Liver (tissue), 9 donors: Measurements from ENCODE around the gene C2CD5. TPM values are rescaled to one million over a fixed set of nuclear protein-coding genes. Genes with fewer than 3 reads are reported as not detected.

Experiments
- DNase-seq: peaks from one replicate; pipeline ENCODE4 v3.0.0-alpha.2; 2017; ENCODE audit warnings: low spot score
- H3K27ac ChIP-seq, 2 donors: one replicate each; pipeline ENCODE4 v1.7.0; 2013; ENCODE audit warnings: inconsistent platforms in 2 of 2, low read length in 2 of 2, control low read depth in 1 of 2, low read depth in 1 of 2, mild to moderate bottlenecking in 1 of 2
- H3K27me3 ChIP-seq, 4 donors: one replicate each; pipeline versions ENCODE4 v1.6.1 to v1.7.0; 2013; ENCODE audit warnings: low read length in 3 of 4, inconsistent platforms in 1 of 4, mild to moderate bottlenecking in 1 of 4, moderate library complexity in 1 of 4; ENCODE audit not compliant: control insufficient read depth in 4 of 4, insufficient read depth in 4 of 4
- H3K36me3 ChIP-seq, 4 donors: one replicate each; pipeline versions ENCODE4 v1.6.1 to v1.7.0; 2013; ENCODE audit warnings: low read length in 3 of 4, mild to moderate bottlenecking in 3 of 4, low read depth in 1 of 4, moderate library complexity in 1 of 4; ENCODE audit not compliant: control insufficient read depth in 4 of 4, insufficient read depth in 3 of 4
- H3K4me1 ChIP-seq, 4 donors: one replicate each; pipeline versions ENCODE4 v1.6.1 to v1.7.0; 2013; ENCODE audit warnings: low read length in 3 of 4, mild to moderate bottlenecking in 3 of 4, moderate library complexity in 1 of 4; ENCODE audit not compliant: control insufficient read depth in 4 of 4, insufficient read depth in 4 of 4
- H3K4me3 ChIP-seq, 3 donors: one replicate each; pipeline versions ENCODE4 v1.6.1 to v1.7.0; 2013; ENCODE audit warnings: low read length in 3 of 3, control low read depth in 1 of 3, low read depth in 1 of 3, mild to moderate bottlenecking in 1 of 3
- H3K9ac ChIP-seq, 2 donors: one replicate each; pipeline ENCODE4 v1.7.0; 2013; ENCODE audit warnings: low read length in 2 of 2, mild to moderate bottlenecking in 2 of 2, moderate library complexity in 2 of 2, control low read depth in 1 of 2, low read depth in 1 of 2
- H3K9me3 ChIP-seq, 4 donors: one replicate each; pipeline versions ENCODE4 v1.6.1 to v1.7.0; 2013; ENCODE audit warnings: low read length in 3 of 4; ENCODE audit not compliant: control insufficient read depth in 4 of 4
- EGR1 ChIP-seq, 2 donors: IDR thresholded peaks; 2 replicates each; pipeline ENCODE4 v1.6.1; 2016 to 2018; ENCODE audit warnings: antibody characterized with exemption in 2 of 2, low read depth in 2 of 2
- FOXA1 ChIP-seq: IDR thresholded peaks from 2 replicates; pipeline ENCODE4 v1.6.1; 2016; ENCODE audit warnings: antibody characterized with exemption
- FOXA2 ChIP-seq: IDR thresholded peaks from 2 replicates; pipeline ENCODE4 v1.6.1; 2016; ENCODE audit warnings: antibody characterized with exemption
- GABPA ChIP-seq, 2 donors: IDR thresholded peaks in 1 of 2; conservative IDR thresholded peaks in 1 of 2; 2 replicates each; pipeline ENCODE4 v1.6.1; 2016; ENCODE audit warnings: antibody characterized with exemption in 2 of 2, mild to moderate bottlenecking in 1 of 2, moderate library complexity in 1 of 2
- HNF4A ChIP-seq, 2 donors: conservative IDR thresholded peaks; 2 replicates each; pipeline ENCODE4 v1.6.1; 2016; ENCODE audit warnings: antibody characterized with exemption in 2 of 2, mild to moderate bottlenecking in 2 of 2
- HNF4G ChIP-seq: IDR thresholded peaks from 2 replicates; pipeline ENCODE4 v1.6.1; 2016; ENCODE audit warnings: antibody characterized with exemption
- JUND ChIP-seq, 2 donors: IDR thresholded peaks; 2 replicates each; pipeline ENCODE4 v1.6.1; 2016; ENCODE audit warnings: antibody characterized with exemption in 2 of 2
- NR2F2 ChIP-seq: IDR thresholded peaks from 2 replicates; pipeline ENCODE4 v1.6.1; 2016; ENCODE audit warnings: antibody characterized with exemption
- RAD21 ChIP-seq, 2 donors: IDR thresholded peaks; 2 replicates each; pipeline ENCODE4 v1.6.1; 2016; ENCODE audit warnings: antibody characterized with exemption in 2 of 2, mild to moderate bottlenecking in 2 of 2
- RXRA ChIP-seq, 2 donors: IDR thresholded peaks; 2 replicates each; pipeline ENCODE4 v1.6.1; 2017 to 2018; ENCODE audit warnings: antibody characterized with exemption in 2 of 2, mild to moderate bottlenecking in 1 of 2
- SP1 ChIP-seq: IDR thresholded peaks from 2 replicates; pipeline ENCODE4 v1.6.1; 2018; ENCODE audit warnings: antibody characterized with exemption, mild to moderate bottlenecking
- TAF1 ChIP-seq: conservative IDR thresholded peaks from 2 replicates; pipeline ENCODE4 v1.6.1; 2016; ENCODE audit warnings: antibody characterized with exemption, mild to moderate bottlenecking
- YY1 ChIP-seq: IDR thresholded peaks from 2 replicates; pipeline ENCODE4 v1.6.1; 2016; ENCODE audit warnings: antibody characterized with exemption, mild to moderate bottlenecking
- WGBS: extraction: QIAGEN DNeasy Blood & Tissue Kit; methylation state at CpG from one replicate; pipeline ENCODE4 v1.1.7; 2013; 5-methylcytosine and 5-hydroxymethylcytosine counted together
- polyA plus RNA-seq, 2 donors: library from polyadenylated mRNA; stranded (reverse) in 1 of 2; unstranded in 1 of 2; fragments of 200-250 nt in 1 of 2; fragments of >200 nt in 1 of 2; fragmentation: Nextera tagmentation in 1 of 2; extraction: Ambion mirVana in 1 of 2; gene quantifications; one replicate each; pipeline versions ENCODE4 v1.2.1 to v1.2.3, GENCODE V29; 2013 to 2015
- total RNA-seq, 2 donors: library from RNA; depleted of rRNA; stranded (reverse); fragments of >200 nt; gene quantifications; one replicate each; pipeline ENCODE4 v1.2.3, GENCODE V29; 2014
- TF ChIP-seq, protein P1 (sequence below): IDR thresholded peaks from 2 replicates; pipeline ENCODE4 v1.6.1; 2016; ENCODE audit warnings: antibody characterized with exemption, mild to moderate bottlenecking
- TF ChIP-seq, protein P2 (sequence below): IDR thresholded peaks from 2 replicates; pipeline ENCODE4 v1.6.1; 2016; ENCODE audit warnings: antibody characterized with exemption
- TF ChIP-seq, protein P3 (sequence below): IDR thresholded peaks from 2 replicates; pipeline ENCODE4 v1.6.1; 2016; ENCODE audit warnings: antibody characterized with exemption
- TF ChIP-seq, protein P4 (sequence below): IDR thresholded peaks from 2 replicates; pipeline ENCODE4 v1.6.1; 2016; ENCODE audit warnings: antibody characterized with exemption
- TF ChIP-seq, protein P5 (sequence below): fragments of 150-350 bp; IDR thresholded peaks from 2 replicates; pipeline ENCODE4 v1.5.1; 2017; ENCODE audit warnings: improper control_type of control experiment, low read depth, low read length; ENCODE audit not compliant: missing input control
- donor health status: healthy.
- donor health status: healthy.
- donor health status: healthy.
- donor health status: healthy.
- donor health status: healthy.

The C2CD5 gene
- total and polyA plus RNA-seq, 4 donors: 5.8 to 25.0 (median 13.2) TPM

DNA sequence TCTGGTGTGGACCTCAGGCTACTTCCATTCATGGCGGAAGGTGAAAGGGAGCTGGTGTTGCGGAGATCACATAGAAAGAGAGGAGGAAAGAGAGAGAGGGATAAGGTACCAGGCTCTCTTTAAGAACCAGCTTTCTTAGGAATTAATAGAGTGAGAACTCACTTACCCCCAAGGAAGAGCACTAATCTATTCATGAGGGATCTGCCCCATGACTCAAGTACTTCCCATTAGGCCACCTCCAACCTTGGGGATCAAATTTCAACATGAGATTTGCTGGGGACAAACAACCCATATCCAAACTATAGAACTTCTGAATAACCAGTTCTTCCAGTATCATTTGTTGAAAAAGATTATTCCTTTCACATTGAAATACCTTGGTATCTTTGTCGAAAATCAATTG lies 34.0 kb upstream of the C2CD5 start:
- Histone ChIP-seq H3K27me3 (no peaks in the 10 kb centered on the region), H3K4me3 (no peak overlapping the region), H3K9ac (no peak overlapping the region), H3K4me1 (no peaks in the 10 kb centered on the region), H3K27ac (no peak overlapping the region), H3K9me3 (no peaks in the 10 kb centered on the region), H3K36me3 (no peaks in the 10 kb centered on the region)
- TF ChIP-seq, protein P1, sequence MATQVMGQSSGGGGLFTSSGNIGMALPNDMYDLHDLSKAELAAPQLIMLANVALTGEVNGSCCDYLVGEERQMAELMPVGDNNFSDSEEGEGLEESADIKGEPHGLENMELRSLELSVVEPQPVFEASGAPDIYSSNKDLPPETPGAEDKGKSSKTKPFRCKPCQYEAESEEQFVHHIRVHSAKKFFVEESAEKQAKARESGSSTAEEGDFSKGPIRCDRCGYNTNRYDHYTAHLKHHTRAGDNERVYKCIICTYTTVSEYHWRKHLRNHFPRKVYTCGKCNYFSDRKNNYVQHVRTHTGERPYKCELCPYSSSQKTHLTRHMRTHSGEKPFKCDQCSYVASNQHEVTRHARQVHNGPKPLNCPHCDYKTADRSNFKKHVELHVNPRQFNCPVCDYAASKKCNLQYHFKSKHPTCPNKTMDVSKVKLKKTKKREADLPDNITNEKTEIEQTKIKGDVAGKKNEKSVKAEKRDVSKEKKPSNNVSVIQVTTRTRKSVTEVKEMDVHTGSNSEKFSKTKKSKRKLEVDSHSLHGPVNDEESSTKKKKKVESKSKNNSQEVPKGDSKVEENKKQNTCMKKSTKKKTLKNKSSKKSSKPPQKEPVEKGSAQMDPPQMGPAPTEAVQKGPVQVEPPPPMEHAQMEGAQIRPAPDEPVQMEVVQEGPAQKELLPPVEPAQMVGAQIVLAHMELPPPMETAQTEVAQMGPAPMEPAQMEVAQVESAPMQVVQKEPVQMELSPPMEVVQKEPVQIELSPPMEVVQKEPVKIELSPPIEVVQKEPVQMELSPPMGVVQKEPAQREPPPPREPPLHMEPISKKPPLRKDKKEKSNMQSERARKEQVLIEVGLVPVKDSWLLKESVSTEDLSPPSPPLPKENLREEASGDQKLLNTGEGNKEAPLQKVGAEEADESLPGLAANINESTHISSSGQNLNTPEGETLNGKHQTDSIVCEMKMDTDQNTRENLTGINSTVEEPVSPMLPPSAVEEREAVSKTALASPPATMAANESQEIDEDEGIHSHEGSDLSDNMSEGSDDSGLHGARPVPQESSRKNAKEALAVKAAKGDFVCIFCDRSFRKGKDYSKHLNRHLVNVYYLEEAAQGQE: no peak
- TF ChIP-seq GABPA (IDR thresholded peaks at IDR 0.05 in 1 of 2, conservative IDR thresholded peaks at IDR 0.05 in 1 of 2): no peak
- TF ChIP-seq JUND (IDR thresholded peaks at IDR 0.05): no peak
- TF ChIP-seq RAD21 (IDR thresholded peaks at IDR 0.05): no peak
- no peak for TF ChIP-seq FOXA2
- no peak for TF ChIP-seq SP1
- TF ChIP-seq, protein P2, sequence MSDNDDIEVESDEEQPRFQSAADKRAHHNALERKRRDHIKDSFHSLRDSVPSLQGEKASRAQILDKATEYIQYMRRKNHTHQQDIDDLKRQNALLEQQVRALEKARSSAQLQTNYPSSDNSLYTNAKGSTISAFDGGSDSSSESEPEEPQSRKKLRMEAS: no peak
- TF ChIP-seq FOXA1: no peak
- TF ChIP-seq RXRA (IDR thresholded peaks at IDR 0.05): no peak
- no peak for TF ChIP-seq EGR1 (IDR thresholded peaks at IDR 0.05; ENCODE audit: low read depth in 2 of 2)
- no peak for TF ChIP-seq HNF4G
- no peak for TF ChIP-seq TAF1
- TF ChIP-seq HNF4A (conservative IDR thresholded peaks at IDR 0.05): no peak
- TF ChIP-seq, protein P3, sequence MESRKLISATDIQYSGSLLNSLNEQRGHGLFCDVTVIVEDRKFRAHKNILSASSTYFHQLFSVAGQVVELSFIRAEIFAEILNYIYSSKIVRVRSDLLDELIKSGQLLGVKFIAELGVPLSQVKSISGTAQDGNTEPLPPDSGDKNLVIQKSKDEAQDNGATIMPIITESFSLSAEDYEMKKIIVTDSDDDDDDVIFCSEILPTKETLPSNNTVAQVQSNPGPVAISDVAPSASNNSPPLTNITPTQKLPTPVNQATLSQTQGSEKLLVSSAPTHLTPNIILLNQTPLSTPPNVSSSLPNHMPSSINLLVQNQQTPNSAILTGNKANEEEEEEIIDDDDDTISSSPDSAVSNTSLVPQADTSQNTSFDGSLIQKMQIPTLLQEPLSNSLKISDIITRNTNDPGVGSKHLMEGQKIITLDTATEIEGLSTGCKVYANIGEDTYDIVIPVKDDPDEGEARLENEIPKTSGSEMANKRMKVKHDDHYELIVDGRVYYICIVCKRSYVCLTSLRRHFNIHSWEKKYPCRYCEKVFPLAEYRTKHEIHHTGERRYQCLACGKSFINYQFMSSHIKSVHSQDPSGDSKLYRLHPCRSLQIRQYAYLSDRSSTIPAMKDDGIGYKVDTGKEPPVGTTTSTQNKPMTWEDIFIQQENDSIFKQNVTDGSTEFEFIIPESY: no peak
- TF ChIP-seq, protein P4, sequence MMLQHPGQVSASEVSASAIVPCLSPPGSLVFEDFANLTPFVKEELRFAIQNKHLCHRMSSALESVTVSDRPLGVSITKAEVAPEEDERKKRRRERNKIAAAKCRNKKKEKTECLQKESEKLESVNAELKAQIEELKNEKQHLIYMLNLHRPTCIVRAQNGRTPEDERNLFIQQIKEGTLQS: no peak
- TF ChIP-seq, protein P5, sequence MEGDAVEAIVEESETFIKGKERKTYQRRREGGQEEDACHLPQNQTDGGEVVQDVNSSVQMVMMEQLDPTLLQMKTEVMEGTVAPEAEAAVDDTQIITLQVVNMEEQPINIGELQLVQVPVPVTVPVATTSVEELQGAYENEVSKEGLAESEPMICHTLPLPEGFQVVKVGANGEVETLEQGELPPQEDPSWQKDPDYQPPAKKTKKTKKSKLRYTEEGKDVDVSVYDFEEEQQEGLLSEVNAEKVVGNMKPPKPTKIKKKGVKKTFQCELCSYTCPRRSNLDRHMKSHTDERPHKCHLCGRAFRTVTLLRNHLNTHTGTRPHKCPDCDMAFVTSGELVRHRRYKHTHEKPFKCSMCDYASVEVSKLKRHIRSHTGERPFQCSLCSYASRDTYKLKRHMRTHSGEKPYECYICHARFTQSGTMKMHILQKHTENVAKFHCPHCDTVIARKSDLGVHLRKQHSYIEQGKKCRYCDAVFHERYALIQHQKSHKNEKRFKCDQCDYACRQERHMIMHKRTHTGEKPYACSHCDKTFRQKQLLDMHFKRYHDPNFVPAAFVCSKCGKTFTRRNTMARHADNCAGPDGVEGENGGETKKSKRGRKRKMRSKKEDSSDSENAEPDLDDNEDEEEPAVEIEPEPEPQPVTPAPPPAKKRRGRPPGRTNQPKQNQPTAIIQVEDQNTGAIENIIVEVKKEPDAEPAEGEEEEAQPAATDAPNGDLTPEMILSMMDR: no peak
- DNase-seq: no peak
- 95% methylated on average over 3 of the region's 3 CpGs for WGBS

DNA sequence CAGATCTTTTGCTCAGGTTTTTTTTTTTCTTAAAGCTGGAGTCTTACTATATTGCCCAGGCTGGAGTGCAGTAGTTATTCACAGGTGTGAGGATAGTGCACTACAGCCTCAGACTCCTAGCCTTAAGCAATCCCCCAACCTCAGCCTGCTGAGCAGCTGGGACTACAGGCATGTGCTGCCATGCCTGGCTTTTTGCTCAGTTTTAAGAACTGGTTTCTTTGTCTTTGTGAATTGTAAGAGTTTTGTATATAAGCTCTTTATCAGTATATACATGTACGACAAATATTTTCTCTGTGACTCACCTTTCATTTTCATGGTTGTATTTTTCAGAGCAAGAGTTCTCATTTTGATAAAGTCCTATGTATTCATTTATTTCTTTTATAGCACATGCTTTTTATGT lies 33.3 kb upstream of the C2CD5 start:
- H3K27me3 ChIP-seq: no peaks in the 10 kb centered on the region
- H3K36me3 ChIP-seq: no peaks in the 10 kb centered on the region
- DNase-seq: no peak
- 93% methylated on average over 1 of the region's 1 CpG for WGBS
- H3K4me3 ChIP-seq: no peak overlapping the region
- H3K9me3 ChIP-seq: no peaks in the 10 kb centered on the region
- no peaks in the 10 kb centered on the region for H3K4me1 ChIP-seq
- no peak overlapping the region for H3K9ac ChIP-seq
- no peak overlapping the region for H3K27ac ChIP-seq
- no peak for TF ChIP-seq TAF1
- TF ChIP-seq RXRA (IDR thresholded peaks at IDR 0.05): no peak
- TF ChIP-seq NR2F2: no peak
- TF ChIP-seq, protein P5: no peak
- TF ChIP-seq, protein P1: no peak
- TF ChIP-seq YY1: no peak
- TF ChIP-seq, protein P2: no peak
